Effector CD8-positive, alpha-beta T cell (primary cell): ENCODE measurements around the gene MRPS2.
"Not testable (repeated sequence)": the region's sequence is repeated elsewhere in the genome, so short reads cannot be mapped to it uniquely, and the experiment has no call there.

Experiments used
- DNase-seq: peaks from one replicate; lab custom pipeline; 2025; lab: John Stamatoyannopoulos, UW

Gene MRPS2

DNA sequence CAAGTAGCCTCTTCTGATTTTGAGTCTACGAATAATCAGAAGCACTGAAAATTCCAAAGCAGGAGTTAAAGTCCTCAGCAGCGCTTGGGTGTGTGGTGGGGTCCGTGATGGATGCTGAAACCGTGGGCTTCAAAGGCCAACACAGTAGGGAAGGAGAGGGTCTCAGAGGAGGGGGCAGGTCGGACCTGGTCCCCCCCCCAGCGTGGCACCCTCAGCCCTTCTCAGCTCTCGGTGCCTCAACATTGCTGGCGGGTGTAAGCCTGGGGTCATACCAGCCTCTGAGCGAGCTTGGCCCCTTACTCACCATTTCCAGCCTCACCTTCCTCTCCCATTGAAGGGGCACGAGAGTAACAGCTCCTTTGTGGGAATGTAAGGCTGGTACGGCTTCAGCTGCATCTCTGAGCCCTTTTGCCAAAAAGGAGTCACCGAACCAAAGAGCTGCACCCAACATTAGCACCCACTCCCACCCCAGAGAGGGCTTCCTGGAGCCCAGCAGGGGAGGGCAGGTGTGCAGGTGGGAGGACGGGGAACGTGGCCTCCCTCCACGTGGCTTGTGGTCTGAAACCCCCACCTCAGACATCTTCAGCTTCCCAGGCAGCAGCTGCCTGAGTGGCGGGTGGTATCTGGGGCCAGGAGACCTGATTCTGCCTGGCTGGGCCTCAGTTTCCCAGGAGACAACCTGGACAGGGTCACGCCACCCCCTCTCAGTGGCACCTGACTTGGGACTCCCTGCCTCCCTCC, 14.0 kb downstream of the MRPS2 start:
- DNase-seq: no peak

GRCh38 chr9:135515083-135515951, 14.8 kb downstream of the MRPS2 start:
- DNase-seq: no peak

DNA sequence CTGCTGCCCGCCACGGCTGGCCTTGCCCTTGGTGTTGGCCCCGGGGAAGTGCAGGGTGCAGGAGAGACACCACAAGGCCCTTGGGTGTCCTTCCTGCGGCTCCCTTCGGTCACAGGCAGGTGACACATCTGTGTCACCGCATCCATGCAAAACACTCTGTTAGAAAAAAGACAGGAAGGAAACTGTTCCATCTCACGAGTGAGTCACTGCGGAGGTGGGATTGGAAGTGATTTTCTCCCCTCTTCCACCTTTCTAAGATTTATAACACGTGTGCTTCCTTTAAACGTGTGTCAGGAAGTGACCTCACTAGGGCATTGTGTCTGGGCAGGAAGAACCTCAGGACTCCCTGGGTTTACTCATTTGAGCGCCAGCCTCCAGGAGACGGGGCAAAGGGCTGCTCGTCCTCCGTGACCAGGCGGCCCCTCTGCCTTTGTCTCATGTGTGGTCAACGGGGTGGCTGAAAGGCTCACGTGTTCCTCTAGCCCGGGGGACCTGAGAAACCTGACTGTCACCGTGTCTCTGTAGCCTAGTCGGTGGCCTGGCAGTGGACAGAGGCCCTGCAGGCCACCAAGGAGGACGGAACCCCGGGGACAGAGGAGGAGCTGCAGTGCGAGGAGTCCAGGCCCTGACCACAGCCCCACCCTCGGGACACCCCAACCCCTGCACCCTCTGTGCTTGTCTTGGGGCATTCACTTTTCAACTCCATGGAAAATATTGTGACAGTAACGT, 15.8 kb downstream of the MRPS2 start:
- no peak for DNase-seq

DNA sequence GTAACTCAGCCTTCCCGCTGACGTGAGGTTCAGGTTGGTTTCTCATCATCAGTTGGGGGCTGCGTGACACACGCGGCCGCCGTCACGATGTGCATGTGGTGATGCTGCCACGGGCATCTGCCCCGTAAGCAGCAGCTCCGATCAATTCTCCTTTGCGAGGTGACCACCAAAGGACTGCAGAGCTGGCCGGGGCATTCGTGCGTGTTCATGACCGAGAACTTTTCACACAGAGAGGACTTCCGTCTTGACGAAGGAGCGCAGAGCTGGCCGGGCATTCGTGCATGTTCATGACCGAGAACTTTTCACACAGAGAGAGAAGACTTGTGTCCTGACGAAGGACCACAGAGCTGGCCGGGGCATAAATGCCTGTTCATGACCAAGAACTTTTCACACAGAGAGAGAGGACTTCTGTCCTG, 16.9 kb downstream of the MRPS2 start:
- no peak for DNase-seq

GRCh38 chr9:135519179-135519971, 18.9 kb downstream of the MRPS2 start:
- DNase-seq: no peak

DNA sequence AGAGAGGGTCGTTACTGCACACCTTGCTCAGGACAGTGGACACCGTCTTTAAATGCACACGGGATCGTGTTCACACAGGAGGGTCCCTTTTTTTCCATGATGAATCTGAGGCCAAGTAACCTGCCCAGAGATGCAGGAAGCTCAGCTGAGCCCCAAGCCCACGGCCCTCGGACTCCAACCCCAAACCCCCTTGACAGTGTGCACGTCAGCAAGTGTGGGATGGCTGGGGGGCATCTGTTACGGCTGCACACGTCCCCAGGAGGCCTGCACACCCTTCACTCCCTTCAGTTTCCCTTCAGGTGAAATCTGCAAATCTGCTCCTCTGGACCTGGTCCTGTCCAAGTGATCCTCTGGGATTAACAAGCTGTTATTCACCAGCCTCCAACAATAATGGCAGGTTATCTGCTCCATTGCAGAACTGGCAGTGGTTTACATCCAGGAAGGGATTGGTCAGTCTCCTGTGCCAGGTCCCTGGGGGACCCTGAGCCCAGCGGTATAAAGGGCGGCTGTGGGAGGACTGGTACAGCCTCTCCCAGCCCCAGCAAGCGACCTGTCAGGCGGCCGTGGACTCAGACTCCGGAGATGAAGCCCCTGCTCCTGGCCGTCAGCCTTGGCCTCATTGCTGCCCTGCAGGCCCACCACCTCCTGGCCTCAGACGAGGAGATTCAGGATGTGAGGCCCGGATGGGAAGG, 20.6 kb downstream of the MRPS2 start, which contains the start of gene LCN1:
TSS of gene LCN1 (plus strand) at position 525 of the 692 bp plus-strand sequence. CDS start at position 583, 58 bp downstream.
- no peak for DNase-seq

GRCh38 chr9:135521608-135522095, 21.2 kb downstream of the MRPS2 start:
- DNase-seq: no peak

- DNase-seq: no peak
These were observed 21.8 kb downstream of the MRPS2 start for GRCh38 chr9:135522137-135522877.

GRCh38 chr9:135522931-135523330, 22.4 kb downstream of the MRPS2 start:
- no peak for DNase-seq

- DNase-seq: no peak
These were observed 23.1 kb downstream of the MRPS2 start for GRCh38 chr9:135523521-135524129.

- DNase-seq: no peak
These were observed 23.8 kb downstream of the MRPS2 start for GRCh38 chr9:135524130-135524861.

- DNase-seq: no peak
These were observed 25.0 kb downstream of the MRPS2 start for GRCh38 chr9:135525241-135526088.

DNA sequence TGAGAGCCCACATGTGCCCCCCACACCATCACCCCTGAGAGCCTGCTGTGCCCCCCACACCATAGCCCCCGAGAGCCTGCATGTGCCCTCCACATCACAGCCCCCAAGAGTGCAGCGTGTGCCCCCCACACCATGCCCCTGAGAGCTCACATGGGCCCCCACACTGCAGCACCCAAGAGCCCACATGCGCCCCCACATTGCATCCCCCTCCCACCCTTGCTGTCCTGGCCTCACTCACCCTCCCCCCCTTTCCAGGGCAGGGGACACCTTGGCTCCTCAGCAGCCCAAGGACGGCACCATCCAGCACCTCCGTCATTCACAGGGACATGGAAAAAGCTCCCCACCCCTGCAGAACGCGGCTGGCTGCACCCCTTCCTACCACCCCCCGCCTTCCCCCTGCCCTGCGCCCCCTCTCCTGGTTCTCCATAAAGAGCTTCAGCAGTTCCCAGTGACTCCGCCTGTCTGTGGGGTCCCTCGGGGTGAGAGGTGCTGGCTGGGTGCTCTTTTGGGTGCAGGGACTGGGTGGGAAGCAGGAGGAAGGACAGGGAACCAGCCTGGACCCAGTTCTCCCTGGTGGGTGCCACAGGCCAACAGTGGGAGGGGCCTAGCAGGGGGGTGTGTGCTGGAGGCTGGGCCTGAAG, 25.7 kb downstream of the MRPS2 start:
- no peak for DNase-seq

GRCh38 chr9:135526730-135527571, 26.5 kb downstream of the MRPS2 start:
- no peak for DNase-seq

GRCh38 chr9:135528842-135529435, 28.5 kb downstream of the MRPS2 start:
- DNase-seq: not testable (repeated sequence)

DNA sequence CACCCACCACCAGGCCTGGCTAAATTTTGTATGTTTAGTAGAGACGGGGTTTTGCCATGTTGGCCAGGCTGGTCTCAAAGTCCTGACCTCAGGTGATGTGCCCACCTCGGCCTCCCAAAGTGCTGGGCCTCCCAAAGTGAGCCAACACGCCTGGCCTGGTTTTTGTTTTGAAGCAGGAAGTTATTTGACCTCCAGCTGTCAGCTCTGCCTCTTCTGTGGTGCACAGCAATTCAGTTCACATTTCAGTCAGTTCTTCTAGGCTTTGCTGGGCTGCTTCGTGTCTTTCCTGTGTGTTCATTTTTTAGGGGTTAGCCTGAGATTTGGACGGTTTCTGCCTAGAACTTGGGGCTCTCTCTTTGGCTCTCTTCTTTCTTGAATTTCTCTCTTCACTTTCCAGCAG, 29.7 kb downstream of the MRPS2 start:
- DNase-seq: no peak
